ENCODE data around the gene CDC42EP1.

- no peak for TF ChIP-seq TAF1 (IDR thresholded peaks at IDR 0.05; ENCODE audit: borderline replicate concordance, insufficient read depth, low read length)
- TF ChIP-seq, protein P1, sequence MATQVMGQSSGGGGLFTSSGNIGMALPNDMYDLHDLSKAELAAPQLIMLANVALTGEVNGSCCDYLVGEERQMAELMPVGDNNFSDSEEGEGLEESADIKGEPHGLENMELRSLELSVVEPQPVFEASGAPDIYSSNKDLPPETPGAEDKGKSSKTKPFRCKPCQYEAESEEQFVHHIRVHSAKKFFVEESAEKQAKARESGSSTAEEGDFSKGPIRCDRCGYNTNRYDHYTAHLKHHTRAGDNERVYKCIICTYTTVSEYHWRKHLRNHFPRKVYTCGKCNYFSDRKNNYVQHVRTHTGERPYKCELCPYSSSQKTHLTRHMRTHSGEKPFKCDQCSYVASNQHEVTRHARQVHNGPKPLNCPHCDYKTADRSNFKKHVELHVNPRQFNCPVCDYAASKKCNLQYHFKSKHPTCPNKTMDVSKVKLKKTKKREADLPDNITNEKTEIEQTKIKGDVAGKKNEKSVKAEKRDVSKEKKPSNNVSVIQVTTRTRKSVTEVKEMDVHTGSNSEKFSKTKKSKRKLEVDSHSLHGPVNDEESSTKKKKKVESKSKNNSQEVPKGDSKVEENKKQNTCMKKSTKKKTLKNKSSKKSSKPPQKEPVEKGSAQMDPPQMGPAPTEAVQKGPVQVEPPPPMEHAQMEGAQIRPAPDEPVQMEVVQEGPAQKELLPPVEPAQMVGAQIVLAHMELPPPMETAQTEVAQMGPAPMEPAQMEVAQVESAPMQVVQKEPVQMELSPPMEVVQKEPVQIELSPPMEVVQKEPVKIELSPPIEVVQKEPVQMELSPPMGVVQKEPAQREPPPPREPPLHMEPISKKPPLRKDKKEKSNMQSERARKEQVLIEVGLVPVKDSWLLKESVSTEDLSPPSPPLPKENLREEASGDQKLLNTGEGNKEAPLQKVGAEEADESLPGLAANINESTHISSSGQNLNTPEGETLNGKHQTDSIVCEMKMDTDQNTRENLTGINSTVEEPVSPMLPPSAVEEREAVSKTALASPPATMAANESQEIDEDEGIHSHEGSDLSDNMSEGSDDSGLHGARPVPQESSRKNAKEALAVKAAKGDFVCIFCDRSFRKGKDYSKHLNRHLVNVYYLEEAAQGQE (IDR thresholded peaks at IDR 0.05; ENCODE audit: insufficient read depth in 1 of 2, low read depth in 2 of 2, low read length in 2 of 2), result no peak
- TF ChIP-seq POLR2AphosphoS5 (IDR thresholded peaks at IDR 0.05; ENCODE audit: low read depth, low read length), result no peak
- TF ChIP-seq SIN3A (IDR thresholded peaks at IDR 0.05; ENCODE audit: borderline replicate concordance, insufficient read depth, low read length), result no peak
- TF ChIP-seq FOXP2 (optimal IDR thresholded peaks at IDR 0.05; ENCODE audit: borderline replicate concordance, extremely low read depth, extremely low read length, insufficient read depth), result no peak
Measured at GRCh38 chr22:37591823-37592404, 31.6 kb downstream of the CDC42EP1 start.
